ENCODE results near the gene RDM1. TPM values are rescaled to one million over a fixed set of nuclear protein-coding genes. Genes with fewer than 3 reads are reported as not detected.

The RDM1 gene
- total RNA-seq, 1 donor from 2014 or later, result 5.3 TPM

GRCh38 chr17:35870906-35871819, 59.4 kb downstream of the RDM1 start:
- Mint-ChIP-seq H3K36me3 (ENCODE audit: low read depth) (peaks cover 28% of the 10 kb centered on the region), H3K27me3 (ENCODE audit: low read depth) (no peaks in the 10 kb centered on the region), H3K4me3 (ENCODE audit: low read depth) (no peak overlapping the region), H3K4me1 (ENCODE audit: low read depth) (peaks cover 22% of the 10 kb centered on the region), H3K9me3 (no peaks in the 10 kb centered on the region), H3K27ac (no peak overlapping the region)
- DNase-seq (ENCODE audit: low spot score), result no peak
- intact Hi-C loops (cut with micrococcal nuclease), result no loop called here

- peaks cover 26% of the 10 kb centered on the region for H3K36me3 Mint-ChIP-seq (ENCODE audit: low read depth)
- DNase-seq (ENCODE audit: low spot score), result no peak
- H3K4me3 Mint-ChIP-seq (ENCODE audit: low read depth), result no peak within 1 kb of the TSS
- no peaks in the 10 kb centered on the region for H3K27me3 Mint-ChIP-seq (ENCODE audit: low read depth)
- H3K9me3 Mint-ChIP-seq, result no peaks in the 10 kb centered on the region
- peaks cover 22% of the 10 kb centered on the region for H3K4me1 Mint-ChIP-seq (ENCODE audit: low read depth)
- intact Hi-C loops (cut with micrococcal nuclease), result no loop called here
- no peak within 1 kb of the TSS for H3K27ac Mint-ChIP-seq
Observed at GRCh38 chr17:35868737-35869136, 61.8 kb downstream of the RDM1 start, which contains the start of gene HEATR9. HEATR9 (minus strand) TSS chr17:35868891; CDS start chr17:35868742, 149 bp downstream.

Other genes starting within 250 kb of the RDM1 start
- 0.94 and 1.2 TPM in 2 replicates for gene RASL10B, start 199.1 kb downstream of the RDM1 start, total RNA-seq
- not detected in 2 replicates for gene GAS2L2, start 177.5 kb downstream of the RDM1 start, total RNA-seq
- not detected in 2 replicates for gene C17orf50, start 169.9 kb downstream of the RDM1 start, total RNA-seq
- gene MMP28, start 135.1 kb downstream of the RDM1 start, total RNA-seq, result not detected in 2 replicates
- gene TAF15, start 121.3 kb downstream of the RDM1 start, total RNA-seq, result 315 and 321 TPM in 2 replicates
- gene HEATR9, start 61.9 kb downstream of the RDM1 start, total RNA-seq, result 0.14 and 0.16 TPM in 2 replicates
- gene CCL5, start 50.4 kb downstream of the RDM1 start, total RNA-seq, result 28.1 and 28.9 TPM in 2 replicates
- gene LYZL6, start 12.9 kb upstream of the RDM1 start, total RNA-seq, result not detected in 2 replicates
- not detected in 2 replicates for gene CCL16, start 50.7 kb upstream of the RDM1 start, total RNA-seq
- not detected in 2 replicates for gene CCL14, start 56.0 kb upstream of the RDM1 start, total RNA-seq
- not detected in 2 replicates for gene CCL15, start 70.8 kb upstream of the RDM1 start, total RNA-seq
- gene CCL23, start 87.2 kb upstream of the RDM1 start, total RNA-seq, result not detected in 2 replicates
- not detected in 2 replicates for gene CCL18, start 133.5 kb upstream of the RDM1 start, total RNA-seq
- 218 and 222 TPM in 2 replicates for gene CCL3, start 159.4 kb upstream of the RDM1 start, total RNA-seq
- 136 and 150 TPM in 2 replicates for gene CCL4, start 173.1 kb upstream of the RDM1 start, total RNA-seq
- 10.0 and 10.8 TPM in 2 replicates for gene TBC1D3B, start 245.9 kb upstream of the RDM1 start, total RNA-seq

Data from activated T-helper 2 cell treated with anti-CD3 and anti-CD28 coated beads, Interferon-gamma antibody, Interleukin-2, Interleukin-4, amounts not matched to agents 10 μg/mL and 5 μg/mL and 100 μg/mL, durations not matched to agents 14 hours and 24 hours and 36 hours (primary cell).